Stimulated activated CD4-positive, alpha-beta T cell treated with anti-CD3 and anti-CD28 coated beads, Interleukin-12 subunit alpha, Interleukin-12 subunit beta, amount 100 ng/mL, for 48 hours (primary cell): ENCODE results near the gene DHX30.
"Not testable (repeated sequence)": the region's sequence is repeated elsewhere in the genome, so short reads cannot be mapped to it uniquely, and the experiment has no call there.

Source experiments
- DNase-seq, 3 donors: peaks; one replicate each; pipeline ENCODE4 v3.0.0-alpha.2; 2020; ENCODE audit warnings: low read depth in 2 of 3, low spot score in 1 of 3

The DHX30 gene

DNA sequence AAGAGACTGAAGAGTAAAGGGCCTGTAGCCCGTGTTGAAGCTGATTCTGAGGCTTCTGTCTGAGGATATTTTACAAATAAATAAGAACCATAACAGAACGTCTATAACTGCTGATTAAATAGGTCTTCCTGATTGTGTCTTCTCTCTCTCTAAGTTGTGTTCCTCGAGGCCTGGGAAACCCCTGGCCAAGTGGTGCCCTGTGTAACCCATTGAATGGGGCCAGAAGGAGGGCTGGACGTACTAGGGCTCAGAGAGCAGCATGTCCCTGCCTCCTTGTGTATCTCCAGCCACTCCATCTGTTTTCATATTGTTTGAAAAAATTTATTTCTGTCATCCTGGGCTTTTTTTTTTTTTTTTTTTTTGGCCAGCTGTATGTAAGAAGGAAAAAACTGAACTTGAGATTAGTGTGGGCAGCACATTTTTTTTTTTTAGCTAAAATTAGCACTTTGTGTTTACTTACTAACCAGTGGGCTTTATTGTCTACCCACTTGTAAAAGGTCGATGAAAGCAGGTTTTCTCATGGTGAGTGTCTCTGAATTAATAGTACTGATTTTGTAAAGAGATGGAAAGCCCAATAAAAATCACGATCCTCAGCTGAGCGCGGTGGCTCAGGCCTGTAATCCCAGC, 10.7 kb downstream of the DHX30 start:
- DNase-seq: no peak

DNA sequence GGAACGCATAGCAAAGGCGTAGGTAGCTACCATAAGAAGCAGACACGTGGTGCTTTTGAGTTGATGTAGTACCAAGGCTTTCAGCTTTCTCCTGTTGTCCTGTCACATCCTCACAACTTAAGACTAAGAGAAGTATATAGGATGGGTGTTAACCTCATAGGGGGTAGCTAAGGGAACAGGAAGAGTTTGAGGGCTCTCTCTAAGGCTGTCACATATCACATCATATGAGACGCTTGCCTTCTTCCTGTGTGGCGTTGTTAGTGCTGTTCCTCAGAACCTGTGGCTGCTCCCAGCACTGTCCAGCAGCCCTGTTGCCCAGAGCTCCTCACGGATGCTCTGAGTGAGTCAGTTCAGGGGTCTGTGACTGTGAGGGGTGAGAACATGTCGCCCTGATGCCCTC, 14.7 kb downstream of the DHX30 start:
- no peak for DNase-seq

DNA sequence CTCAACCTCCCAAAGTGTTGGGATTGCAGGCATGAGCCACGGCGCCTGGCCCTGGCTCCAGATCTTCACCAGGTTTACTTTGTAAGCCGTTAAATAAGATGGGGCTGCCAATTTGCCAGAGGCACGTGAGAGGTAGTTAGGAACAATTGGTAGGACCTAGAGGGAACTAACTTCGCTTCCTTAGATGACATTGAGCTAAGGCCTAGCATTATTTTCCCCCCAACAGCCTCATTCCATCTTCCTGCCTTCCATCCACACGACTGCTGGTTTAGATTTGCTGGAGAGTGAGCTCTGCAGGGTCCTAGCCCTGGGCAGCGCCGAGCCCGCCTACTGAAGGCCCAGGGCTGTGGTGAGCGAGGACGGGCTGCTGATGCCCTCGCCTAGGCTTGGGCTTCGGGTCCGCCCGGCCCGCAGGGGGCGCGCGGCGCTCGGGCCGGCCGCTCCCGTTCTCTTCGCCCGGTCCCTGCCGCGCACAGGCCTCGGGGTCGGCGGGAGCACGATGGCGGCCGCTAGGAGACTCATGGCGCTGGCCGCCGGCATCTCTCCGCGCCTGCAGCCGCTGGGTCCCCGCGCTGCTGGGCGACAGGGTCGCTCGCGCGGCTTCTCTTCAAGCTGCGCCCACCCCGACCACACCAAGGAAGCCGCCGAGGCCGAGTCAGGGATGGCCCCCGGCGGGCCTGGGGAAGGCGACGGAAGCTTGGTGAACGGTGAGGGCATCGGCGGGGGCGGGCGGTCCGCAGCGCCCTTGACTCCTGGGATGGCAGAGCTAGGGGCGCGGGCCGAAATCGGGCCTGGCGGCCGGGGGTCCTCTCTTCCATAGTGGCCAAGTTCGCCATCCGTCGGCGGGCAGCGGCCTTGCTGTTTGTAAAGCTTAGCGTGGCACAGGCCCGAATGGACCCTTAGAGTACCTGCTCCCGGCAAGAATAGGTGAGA, 21.9 kb downstream of the DHX30 start:
- peak; percentile 58 to 70 (median 67) for DNase-seq

DNA sequence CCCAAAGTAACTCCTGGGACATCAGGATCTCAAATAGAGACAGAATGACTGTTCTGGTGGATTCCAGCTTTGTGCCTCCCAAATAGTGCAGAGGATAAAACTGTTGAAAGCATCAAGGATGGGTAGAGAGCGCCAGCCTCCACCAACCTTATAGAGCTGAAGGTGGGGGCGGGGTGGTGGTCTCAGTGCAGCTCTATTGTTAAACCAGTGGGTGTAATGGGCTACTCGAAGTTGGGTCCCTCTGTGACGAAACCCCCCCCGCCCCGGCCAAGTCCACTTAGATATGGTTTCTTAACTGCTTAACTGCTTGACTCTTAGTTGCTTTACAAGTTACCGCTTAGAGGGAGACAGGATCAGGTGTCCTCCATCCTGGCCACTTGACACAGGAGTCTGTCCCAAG, 22.7 kb downstream of the DHX30 start:
- no peak for DNase-seq

DNA sequence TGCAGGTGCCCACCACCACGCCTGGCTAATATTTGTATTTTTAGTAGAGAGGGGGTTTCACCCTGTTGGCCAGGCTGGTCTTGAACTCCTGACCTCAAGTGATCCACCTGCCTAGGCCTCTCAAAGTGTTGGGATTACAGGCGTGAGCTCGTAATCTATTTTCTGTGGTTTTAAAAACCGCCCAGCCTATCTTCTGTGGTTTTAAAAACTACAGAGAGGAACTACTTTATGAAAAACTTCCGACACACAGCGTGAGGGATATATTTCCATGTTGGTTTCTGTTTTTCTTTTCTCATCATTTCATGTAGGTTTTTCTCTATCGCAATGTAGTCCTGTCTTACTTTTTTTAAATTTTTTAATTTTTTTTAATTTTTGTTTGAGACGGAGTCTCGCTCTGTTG, 26.5 kb downstream of the DHX30 start:
- DNase-seq: not testable (repeated sequence)

DNA sequence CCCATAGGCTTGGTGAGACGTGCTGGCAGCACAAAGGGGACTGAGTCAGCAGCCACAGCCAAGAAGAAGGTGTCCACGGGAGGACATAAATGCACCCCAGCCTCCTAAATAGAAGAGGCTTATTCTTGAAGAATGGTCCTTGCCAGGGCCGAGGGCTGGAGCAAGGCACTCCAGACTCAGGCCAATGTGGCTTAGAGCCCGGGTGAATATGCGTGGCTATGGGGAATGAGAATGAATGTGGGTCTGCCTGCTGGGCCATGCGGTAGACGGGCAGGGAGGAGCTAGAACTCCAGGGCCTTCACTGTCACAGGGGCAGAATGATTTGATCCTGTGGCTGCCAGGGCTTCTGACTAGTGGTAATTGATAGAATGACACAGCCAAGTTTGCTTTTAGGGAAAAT, 34.0 kb downstream of the DHX30 start:
- no peak for DNase-seq

DNA sequence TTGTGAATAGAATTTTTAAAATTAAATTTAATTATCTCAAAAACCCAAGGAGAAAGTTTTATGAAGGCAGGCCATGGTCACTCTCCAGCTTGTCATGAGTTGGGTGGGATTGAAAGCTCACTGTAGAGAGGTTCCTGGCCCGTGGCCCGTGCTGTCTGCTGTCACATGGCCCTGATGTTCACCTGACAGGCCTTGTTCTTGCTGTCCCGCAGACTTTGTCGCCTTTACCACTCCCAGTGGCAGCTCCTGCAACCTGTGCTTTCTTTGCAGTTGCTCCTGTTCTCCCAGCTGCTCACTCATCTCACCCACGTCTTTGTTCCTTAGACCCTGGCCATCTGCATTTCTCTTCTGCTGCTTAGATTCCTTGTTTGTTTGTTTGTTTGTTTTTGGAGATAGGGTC, 35.6 kb downstream of the DHX30 start:
- no peak for DNase-seq

DNA sequence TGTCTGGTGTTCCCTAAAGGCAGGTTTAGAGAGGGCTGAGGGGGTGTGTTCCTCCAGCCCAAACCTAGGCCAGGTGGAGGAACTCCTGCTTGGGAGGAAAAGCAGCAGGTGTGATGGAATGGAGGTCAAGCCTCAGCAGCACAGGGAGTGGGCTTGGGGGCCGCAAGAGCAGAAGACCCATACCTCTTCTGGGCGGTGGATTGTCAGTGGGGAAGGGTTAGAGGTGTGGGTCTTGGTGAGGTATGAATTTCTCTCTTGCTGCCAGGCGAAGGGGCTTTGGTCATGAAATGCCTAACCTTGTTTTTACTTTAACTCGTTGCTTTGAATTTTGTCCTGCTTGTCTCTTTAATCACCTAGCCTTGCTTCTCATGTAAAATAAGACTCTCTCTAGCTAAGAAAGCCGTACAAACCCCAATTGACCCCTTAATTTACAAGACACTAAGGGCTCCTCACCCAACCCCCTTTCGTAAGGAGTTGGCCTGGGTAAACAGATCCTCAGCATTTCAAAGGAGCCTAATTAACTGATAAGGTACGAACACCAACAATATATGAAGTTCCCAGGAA, 38.9 kb downstream of the DHX30 start:
- DNase-seq: no peak

DNA sequence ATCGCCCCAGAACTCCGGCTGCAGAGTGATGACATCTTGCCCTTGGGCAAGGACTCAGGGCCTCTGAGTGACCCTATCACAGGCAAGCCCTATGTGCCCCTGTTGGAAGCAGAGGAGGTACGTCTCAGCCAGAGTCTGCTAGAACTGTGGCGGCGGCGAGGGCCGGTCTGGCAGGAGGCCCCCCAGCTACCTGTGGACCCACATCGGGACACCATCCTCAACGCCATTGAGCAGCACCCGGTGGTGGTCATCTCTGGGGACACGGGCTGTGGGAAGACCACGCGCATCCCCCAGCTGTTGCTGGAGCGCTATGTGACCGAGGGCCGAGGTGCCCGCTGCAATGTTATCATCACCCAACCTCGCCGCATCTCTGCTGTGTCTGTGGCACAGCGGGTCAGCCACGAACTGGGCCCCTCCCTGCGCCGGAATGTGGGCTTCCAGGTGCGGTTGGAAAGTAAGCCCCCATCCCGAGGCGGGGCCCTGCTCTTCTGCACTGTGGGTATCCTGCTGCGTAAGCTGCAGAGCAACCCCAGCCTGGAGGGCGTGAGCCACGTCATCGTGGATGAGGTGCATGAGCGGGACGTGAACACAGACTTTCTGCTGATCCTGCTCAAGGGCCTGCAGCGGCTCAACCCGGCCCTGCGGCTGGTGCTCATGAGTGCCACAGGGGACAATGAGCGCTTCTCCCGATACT, 43.4 kb downstream of the DHX30 start:
- no peak for DNase-seq

DNA sequence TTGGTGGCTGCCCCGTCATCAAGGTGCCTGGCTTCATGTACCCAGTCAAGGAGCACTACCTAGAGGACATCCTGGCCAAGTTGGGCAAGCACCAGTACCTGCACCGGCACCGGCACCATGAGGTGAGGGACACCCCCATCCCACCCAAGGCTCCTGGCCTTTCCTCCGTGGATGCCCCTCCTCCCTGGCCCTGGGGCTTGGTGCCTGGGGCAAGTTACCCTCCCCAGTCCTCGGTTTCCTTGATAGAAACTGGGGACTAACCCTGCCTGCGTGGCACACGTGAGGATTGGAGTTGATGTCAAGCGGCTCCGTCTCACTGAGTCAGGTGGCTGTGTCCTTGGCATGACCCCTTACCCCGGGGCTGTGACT, 43.9 kb downstream of the DHX30 start:
- no peak for DNase-seq

DNA sequence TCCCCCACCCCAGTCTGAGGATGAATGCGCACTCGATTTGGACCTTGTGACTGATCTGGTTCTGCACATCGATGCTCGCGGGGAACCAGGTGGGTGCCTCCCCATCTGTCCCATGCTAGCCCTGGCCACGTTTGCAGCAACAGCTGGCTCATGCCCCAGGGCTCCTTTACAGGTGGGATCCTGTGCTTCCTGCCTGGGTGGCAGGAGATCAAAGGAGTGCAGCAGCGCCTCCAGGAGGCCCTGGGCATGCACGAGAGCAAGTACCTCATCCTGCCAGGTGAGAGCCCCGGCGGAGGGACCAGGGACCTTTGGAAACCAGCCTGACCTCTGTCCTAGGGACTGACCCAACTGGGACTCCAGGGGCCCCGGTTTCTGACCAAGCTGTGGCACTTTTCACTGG, 44.3 kb downstream of the DHX30 start:
- no peak for DNase-seq

DNA sequence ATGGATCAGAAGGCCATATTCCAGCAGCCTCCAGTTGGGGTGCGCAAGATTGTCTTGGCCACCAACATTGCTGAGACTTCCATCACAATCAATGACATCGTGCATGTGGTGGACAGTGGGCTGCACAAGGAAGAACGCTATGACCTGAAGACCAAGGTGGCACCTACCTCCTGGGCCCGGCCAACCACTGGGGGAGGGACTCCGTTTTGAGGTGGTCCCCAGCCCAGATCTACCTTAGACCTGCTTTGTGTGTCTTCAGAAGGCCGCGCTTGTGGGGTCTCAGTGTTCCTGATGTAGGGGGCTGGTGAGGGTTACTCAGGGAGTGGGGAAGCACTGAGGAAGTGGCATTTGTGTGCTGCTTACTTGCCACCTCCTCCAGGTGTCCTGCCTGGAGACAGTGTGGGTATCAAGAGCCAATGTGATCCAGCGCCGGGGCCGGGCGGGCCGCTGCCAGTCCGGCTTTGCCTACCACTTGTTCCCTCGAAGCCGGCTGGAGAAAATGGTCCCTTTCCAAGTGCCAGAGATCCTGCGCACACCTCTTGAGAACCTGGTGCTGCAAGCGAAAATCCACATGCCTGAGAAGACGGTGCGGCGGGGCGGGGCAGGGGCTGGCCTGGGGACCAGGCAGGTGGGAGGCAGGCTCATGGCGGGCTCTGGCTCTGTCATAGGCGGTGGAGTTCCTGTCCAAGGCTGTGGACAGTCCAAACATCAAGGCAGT, 45.0 kb downstream of the DHX30 start:
- no peak for DNase-seq

DNA sequence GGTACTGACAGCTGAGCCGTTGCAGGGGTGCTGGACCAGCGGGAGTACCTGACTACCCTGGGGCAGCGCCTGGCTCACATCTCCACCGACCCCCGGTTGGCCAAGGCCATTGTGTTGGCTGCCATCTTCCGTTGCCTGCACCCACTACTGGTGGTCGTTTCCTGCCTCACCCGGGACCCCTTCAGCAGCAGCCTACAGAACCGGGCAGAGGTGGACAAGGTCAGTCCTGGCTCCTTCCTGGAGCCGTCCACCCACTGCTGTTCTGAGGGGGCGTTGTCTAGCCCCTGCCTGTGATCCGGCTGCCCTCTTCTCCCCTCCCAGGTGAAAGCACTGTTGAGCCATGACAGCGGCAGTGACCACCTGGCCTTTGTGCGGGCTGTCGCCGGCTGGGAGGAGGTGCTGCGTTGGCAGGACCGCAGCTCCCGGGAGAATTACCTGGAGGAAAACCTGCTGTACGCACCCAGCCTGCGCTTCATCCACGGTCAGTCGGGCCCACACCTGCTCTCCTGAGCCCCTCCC, 45.7 kb downstream of the DHX30 start:
- no peak for DNase-seq

DNA sequence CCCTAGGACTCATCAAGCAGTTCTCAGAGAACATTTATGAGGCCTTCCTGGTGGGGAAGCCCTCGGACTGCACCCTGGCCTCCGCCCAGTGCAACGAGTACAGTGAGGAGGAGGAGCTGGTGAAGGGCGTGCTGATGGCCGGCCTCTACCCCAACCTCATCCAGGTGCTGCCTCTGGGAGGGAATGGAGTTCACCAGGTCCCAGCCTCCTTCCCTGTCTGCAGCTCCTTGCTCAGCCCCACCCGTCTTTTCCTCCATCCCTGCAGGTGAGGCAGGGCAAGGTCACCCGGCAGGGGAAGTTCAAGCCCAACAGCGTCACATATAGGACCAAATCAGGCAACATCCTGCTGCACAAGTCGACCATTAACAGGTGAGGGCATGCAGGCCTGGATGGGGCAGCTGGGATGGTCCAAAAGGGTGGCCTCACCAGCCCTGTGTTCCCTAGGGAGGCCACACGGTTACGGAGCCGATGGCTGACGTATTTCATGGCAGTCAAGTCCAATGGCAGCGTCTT, 46.3 kb downstream of the DHX30 start:
- no peak for DNase-seq

DNA sequence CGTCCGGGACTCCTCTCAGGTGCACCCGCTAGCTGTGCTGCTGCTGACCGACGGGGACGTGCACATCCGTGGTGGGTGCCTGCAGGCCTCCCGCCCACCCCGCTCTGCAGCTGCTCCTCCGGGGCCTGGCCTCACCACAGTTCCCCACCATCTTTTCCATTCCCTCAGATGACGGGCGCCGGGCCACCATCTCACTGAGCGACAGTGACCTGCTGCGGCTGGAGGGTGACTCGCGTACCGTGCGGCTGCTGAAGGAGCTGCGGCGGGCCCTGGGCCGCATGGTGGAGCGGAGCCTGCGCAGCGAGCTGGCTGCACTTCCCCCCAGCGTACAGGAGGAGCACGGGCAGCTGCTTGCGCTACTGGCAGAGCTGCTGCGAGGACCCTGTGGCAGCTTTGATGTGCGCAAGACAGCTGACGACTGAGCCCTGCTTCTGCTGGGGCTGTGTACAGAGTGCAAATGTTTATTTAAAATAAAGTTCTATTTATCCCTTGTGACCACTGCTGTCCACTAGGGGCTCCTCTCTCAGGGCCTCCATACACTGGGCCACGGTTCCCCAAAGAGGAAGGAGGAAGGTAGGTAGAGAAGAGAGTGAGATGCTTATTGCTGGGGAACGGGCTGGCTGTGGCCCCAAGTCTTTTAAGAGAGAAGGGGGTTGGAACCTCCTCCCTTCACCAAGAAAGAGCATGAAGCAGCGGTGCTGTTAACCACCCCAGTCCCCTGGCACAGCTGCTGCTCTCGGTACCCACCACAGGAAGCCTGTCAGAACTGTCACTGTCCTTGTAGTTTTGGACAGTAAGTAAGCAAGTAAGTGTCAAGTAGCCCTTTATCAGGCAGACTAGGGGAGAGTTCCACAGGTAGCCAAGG, 47.0 kb downstream of the DHX30 start:
- DNase-seq: no peak

DNA sequence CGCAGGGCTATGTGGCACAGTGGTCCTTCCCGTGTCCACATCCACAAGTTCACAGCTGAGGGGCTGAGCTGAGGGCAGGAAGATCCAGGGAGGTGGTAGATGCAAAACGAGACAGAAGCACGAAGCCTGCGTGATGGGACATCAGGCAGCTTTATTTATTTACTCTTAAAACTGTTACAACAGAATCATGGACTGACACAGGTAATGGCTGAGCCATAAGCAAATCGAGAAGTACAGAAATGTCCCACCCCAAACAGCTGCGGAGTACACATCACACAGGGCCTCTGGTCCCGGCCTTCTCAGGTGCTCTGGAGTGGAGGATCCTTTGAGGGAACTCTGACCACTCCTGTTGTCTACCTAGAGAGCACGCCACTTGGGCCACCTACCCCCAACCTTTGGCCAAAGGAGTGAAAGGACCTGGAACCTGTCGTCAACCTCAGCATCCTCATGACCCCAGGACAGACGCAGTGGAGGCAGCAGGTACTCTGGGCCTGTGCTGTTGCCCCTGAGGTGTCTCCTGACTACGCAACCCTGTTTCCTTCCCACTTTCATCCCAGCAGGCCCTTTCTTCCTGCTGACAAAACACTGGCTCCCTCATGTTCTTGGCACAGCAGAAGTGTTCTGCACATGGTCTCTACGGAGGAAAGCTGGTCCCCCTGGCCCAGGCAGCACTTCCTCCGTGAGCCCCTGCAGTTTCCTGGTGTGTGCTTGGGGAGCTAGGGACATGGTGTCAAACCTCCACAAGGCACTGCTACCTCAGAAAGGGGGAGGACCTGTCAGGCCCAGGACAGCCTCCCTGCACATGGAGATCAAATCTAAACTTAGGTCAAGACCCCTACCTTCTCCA, 47.8 kb downstream of the DHX30 start:
- no peak for DNase-seq

DNA sequence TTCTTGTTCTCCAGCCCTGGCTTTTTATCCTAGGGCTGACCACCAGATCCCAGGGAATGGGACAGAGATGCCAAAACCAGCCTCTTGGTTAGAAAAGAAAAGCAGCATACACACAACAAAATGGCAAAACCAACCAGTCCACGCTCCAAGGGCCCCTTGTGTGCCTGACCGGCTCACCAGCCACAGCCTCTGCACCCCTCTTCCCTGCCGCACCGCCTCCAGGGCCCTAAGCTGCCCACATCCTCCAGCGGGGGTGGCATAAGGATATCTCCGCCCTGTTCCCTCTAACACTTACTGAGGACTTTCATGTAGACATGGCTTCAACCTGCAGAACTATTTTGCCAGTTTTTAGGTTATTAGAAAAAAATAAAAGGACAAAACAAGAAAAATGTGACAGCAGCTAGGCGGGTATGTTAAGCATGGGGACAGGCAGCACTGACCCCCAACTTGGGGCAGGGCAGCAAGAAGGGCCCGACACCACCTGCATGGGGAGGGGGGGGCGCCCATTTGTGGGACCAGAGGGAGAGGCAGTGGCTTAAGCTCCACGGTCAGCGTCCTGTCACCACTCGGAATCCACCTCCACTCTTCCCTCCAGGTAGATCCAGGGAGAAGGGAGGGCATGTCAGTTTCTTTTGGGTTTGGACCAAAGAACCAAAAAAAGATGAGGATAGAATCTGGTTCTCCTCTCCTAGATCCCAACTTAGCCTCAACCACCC, 49.1 kb downstream of the DHX30 start:
- no peak for DNase-seq
